ENCODE measurements around the gene MSMB.
"Not testable (repeated sequence)": the region's sequence is repeated elsewhere in the genome, so short reads cannot be mapped to it uniquely, and the experiment has no call there.

Gene MSMB, protein sequence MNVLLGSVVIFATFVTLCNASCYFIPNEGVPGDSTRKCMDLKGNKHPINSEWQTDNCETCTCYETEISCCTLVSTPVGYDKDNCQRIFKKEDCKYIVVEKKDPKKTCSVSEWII

DNA sequence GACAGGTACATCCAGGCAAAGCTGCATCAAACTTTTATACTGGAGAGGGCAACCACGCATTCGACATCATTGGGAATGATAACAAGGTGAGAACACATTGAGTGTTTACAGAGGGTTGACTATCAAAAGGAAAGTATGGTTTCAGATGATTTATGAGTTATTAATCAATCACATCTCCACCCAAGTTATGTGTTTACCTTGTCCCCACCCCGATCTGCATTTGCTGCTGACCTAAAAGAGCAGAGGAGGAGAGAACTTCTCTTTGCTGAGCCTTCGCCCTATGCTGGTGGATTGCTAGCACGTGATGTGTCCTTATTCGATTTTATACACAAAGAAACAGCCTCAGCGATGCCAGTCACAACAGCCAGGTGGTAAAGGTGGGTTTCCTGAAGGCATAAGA lies at the start of gene MSMB:
Gene MSMB, minus strand, starts transcription at position 9 of the 400 bp plus-strand sequence. CDS start 32 bp downstream, outside the sequence.
- no peak for TF ChIP-seq CTCF (conservative IDR thresholded peaks at IDR 0.05; ENCODE audit: low read depth, low read length)

DNA sequence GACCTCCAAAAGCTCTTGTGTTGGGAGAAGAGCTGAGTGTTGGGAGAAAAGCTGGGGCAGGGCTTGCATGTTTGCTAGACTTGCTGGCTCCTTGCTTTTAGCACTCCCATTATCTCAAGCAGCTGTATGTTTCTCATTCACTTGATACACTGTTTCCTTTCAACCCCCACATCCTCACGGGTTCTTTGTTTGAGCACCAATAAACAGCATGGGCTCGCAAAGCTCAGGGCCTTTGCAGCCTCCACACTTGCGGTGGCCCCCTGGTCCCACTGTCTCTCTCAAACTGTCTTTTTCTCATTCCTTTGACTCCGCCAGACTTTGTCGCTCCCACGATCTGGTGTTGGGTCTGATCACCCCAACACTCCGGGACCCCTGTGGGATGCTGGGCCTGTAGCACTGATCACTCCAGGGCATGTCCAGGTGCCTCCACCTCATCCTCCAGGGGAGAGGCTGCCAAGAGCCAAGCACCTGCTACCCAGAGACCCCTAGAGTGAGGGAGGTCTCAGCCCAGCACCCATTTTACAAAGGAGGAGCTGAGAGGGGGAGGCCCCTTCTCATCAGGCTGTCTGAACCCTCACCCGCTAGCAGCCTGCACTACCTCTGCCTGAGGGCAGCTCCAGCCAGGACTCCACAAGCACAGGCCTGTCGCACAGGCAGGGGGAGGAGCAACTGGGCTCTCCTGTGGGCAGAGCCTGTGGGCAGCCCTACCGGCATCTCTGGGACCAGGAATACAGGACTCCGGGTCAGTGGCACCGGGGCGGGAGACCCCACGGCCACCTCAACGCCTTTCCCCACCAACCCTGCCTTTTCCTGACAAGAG lies 49.1 kb upstream of the MSMB start:
- no peak for TF ChIP-seq CTCF (conservative IDR thresholded peaks at IDR 0.05; ENCODE audit: low read depth, low read length)
- DNase-seq (ENCODE audit: low read depth): no peak
- no peak overlapping the region for H3K4me3 ChIP-seq (ENCODE audit: low read length)

More for the DNA sequence above, at the start of gene MSMB:
- no peak for DNase-seq (ENCODE audit: low read depth)
- H3K4me3 ChIP-seq (ENCODE audit: low read length): no peak within 1 kb of the TSS

GRCh38 chr10:46094197-46094500 lies 48.1 kb upstream of the MSMB start:
- no peak overlapping the region for H3K4me3 ChIP-seq (ENCODE audit: low read length)
- DNase-seq (ENCODE audit: low read depth): no peak
- TF ChIP-seq CTCF (conservative IDR thresholded peaks at IDR 0.05; ENCODE audit: low read depth, low read length): no peak

DNA sequence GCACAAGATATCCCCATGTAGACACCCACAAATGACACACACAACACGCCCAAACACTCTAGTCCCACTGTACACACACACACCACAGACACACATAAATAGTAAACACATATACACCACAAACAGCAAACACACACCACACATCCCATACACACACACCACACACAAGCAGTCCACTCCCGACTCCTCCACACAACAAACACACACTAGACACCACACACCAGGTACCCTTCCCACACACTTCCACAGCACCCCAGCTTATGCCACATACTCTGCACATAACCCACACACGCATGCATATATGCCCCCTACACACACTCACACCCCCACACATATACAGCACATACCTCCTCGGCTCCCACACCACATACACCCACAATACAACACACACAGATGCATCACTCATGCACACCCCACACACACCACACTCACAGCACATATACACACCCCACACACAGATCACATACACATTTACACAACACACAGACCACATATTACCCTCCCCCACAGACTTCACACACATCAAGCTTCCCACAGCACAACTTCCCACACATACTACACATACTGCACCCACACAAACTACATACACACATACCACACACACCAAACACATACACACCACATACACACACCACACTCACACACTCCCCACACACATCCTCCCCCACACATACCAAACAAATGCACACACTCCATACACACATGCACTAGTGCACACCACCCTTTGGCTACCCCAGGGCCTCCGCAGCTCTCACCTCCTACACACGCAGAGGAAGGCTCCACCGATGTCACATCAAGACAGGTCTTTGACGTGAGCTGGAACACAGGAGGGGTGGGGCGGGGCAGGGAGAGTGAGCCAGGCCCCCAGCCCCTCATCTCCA lies 47.5 kb upstream of the MSMB start:
- not testable (repeated sequence) for H3K4me3 ChIP-seq (ENCODE audit: low read length); DNase-seq (ENCODE audit: low read depth)

- TF ChIP-seq CTCF (conservative IDR thresholded peaks at IDR 0.05; ENCODE audit: low read depth, low read length): no peak
- DNase-seq (ENCODE audit: low read depth): no peak
- H3K4me3 ChIP-seq (ENCODE audit: low read length): no peak overlapping the region
Measured at GRCh38 chr10:46092524-46093081, 46.5 kb upstream of the MSMB start.

DNA sequence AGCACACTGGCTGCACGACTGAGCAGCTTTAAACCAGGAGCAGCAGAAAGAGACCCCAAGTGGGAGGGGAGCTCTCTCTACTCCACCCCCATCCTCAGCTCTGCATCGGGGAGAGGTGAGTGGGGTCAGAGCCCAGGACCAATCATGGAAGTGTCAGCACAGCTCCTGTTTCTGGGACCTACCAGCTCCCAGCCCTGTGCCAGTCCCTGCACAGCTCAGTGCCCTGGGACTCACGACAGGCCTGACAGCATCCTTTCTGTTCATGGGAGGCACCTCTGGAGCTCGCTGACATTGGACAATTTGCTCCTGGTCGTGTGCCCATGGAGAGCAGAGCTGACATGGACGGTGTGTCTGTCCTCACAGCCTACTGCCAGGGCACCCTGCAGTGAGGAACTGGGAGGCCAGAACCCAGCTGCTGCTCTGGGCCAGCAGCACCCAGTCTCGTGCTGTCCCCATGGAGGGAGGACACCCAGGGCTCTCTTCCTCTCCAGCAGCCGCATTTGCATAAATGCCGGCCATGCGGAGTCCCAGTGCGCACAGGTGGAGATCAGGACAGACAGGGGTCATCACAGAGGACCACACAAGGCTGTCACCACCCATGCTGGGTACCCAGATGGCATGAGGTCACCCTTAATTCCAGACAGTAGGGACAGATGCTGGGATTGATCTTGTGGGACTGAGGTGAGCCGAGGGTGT lies 45.9 kb upstream of the MSMB start:
- no peak for TF ChIP-seq CTCF (conservative IDR thresholded peaks at IDR 0.05; ENCODE audit: low read depth, low read length)
- DNase-seq (ENCODE audit: low read depth): no peak
- no peak overlapping the region for H3K4me3 ChIP-seq (ENCODE audit: low read length)
